OCI-LY3 (cell line): ENCODE data around the gene GRXCR2.

Source experiments
- EZH2phosphoT487 ChIP-seq: fragments of 200-600 bp; shearing (Covaris generic); IDR thresholded peaks from 2 replicates; pipeline ENCODE4 v1.6.1; 2018; ENCODE audit warnings: antibody characterized with exemption, mixed run types, low read depth
- TF ChIP-seq, protein P1 (sequence below): fragments of 200-600, 300-600 bp; sonication (generic); IDR thresholded peaks from 2 replicates; pipeline ENCODE4 v1.5.1; 2014; ENCODE audit warnings: antibody characterized with exemption, low read length, low read depth

DNA sequence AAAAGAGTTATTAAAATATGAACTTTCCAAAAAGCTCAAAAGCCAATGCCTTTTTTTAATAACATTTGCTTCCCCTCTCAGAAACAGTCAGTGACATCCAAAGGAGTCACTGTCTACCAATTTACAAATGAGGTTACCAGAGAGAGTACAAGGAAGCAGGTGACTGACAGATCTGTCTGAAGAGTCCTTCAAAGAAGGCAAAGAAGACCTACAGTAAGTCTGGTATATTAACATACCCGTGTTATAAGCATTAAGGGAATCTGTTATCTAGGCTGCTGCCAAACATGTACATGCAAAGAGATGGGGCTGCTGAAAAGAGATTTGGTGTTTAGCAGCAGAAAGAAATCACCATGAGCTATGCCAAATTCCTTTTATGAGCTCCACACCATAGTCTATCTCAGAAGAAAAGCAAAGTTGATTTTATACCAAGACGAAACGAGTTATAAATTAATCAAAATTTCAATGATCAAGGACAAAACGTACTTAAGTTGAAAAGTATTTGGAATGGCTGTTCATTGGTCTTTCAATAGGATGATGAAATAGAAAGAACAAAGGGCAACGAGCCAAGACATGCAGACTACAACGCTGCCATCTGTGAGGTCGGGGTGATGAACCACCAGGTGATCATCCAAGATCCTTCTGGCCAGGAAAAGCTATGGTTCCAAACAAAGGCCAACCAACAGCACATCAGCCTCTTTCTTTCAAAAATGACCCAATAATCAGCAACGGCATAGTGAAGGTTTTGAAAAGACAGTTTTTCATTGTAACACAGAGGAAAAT lies 45.7 kb downstream of the GRXCR2 start:
- TF ChIP-seq, protein P1, sequence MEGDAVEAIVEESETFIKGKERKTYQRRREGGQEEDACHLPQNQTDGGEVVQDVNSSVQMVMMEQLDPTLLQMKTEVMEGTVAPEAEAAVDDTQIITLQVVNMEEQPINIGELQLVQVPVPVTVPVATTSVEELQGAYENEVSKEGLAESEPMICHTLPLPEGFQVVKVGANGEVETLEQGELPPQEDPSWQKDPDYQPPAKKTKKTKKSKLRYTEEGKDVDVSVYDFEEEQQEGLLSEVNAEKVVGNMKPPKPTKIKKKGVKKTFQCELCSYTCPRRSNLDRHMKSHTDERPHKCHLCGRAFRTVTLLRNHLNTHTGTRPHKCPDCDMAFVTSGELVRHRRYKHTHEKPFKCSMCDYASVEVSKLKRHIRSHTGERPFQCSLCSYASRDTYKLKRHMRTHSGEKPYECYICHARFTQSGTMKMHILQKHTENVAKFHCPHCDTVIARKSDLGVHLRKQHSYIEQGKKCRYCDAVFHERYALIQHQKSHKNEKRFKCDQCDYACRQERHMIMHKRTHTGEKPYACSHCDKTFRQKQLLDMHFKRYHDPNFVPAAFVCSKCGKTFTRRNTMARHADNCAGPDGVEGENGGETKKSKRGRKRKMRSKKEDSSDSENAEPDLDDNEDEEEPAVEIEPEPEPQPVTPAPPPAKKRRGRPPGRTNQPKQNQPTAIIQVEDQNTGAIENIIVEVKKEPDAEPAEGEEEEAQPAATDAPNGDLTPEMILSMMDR = no peak
- no peak for TF ChIP-seq EZH2phosphoT487
